ENCODE measurements around the gene CAMSAP1.

Gene CAMSAP1

DNA sequence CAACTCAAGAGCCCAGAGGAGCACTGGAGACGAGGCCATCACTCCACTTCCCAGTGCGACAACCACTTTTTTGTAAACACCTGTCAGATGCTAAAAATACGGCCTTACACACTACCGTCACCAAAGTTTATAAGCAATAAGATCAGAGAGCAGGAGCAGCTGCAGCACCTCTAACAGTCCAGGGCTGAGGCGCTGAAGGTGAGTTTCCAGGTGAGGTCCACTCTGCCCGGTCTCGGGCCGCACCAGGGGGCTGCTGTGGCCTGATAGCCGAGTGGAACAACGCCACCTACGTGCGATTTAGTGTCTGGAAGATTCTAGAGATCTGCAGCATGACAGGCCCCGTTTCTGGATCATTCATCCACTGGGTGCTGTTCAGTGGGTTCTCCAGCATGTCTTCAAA, 25.8 kb upstream of the CAMSAP1 start:
- no peak overlapping the region for H3K4me3 ChIP-seq (ENCODE audit: low read depth, low read length)
- no peak for DNase-seq (ENCODE audit: low read depth)
- in situ Hi-C loops (cut with HindIII; ENCODE audit: low sequenced_read_pairs): no loop called here
- TF ChIP-seq, protein P1, sequence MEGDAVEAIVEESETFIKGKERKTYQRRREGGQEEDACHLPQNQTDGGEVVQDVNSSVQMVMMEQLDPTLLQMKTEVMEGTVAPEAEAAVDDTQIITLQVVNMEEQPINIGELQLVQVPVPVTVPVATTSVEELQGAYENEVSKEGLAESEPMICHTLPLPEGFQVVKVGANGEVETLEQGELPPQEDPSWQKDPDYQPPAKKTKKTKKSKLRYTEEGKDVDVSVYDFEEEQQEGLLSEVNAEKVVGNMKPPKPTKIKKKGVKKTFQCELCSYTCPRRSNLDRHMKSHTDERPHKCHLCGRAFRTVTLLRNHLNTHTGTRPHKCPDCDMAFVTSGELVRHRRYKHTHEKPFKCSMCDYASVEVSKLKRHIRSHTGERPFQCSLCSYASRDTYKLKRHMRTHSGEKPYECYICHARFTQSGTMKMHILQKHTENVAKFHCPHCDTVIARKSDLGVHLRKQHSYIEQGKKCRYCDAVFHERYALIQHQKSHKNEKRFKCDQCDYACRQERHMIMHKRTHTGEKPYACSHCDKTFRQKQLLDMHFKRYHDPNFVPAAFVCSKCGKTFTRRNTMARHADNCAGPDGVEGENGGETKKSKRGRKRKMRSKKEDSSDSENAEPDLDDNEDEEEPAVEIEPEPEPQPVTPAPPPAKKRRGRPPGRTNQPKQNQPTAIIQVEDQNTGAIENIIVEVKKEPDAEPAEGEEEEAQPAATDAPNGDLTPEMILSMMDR (IDR thresholded peaks at IDR 0.05; ENCODE audit: low read depth, low read length, missing control alignments): no peak

DNA sequence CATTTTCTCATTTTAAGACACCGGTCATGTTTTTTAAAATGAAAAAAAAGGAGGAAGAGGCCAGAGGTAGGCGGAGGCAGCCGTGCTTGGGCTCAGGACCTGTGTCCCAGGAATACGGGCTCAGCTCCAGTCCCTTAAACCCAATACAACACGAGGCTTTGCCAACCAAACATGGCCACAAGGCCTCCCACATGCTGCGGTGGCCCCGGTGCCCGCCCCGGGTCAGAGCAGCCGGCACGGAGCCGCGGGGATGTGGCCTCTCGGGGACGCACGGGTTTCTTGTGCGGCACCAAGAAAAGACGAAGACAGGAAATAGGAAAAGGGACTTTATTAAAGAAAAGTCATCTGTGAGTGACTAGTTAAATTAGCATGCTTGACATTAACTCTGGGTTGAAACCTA, 25.3 kb upstream of the CAMSAP1 start:
- no peak for DNase-seq (ENCODE audit: low read depth)
- in situ Hi-C loops (cut with HindIII; ENCODE audit: low sequenced_read_pairs): no loop called here
- TF ChIP-seq, protein P1 (IDR thresholded peaks at IDR 0.05; ENCODE audit: low read depth, low read length, missing control alignments): no peak
- no peak overlapping the region for H3K4me3 ChIP-seq (ENCODE audit: low read depth, low read length)

DNA sequence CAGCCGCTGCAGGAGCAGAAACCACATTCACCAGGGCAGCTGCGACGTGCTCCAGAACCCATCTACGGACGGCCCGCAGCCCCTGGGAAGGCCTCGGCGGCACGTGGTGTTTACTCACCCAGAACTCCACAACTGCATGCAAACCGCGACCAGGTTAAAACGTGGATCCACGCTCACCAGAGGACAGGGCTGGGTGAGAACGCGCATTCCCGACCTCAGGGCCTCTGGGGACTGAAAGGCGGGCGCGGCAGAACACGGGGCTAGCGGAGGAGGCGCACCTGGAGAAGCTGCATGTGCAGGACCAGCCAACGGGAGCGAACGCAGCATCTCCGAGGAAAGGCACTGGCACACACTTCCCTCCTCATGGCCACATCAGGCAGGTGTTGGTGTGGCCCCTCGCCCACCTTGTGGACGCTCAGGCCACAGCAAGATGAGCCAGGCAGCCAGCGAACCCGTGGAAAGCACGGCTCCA, 24.0 kb upstream of the CAMSAP1 start:
- in situ Hi-C loops (cut with HindIII; ENCODE audit: low sequenced_read_pairs): no loop called here
- DNase-seq (ENCODE audit: low read depth): no peak
- TF ChIP-seq, protein P1 (IDR thresholded peaks at IDR 0.05; ENCODE audit: low read depth, low read length, missing control alignments): no peak
- no peak overlapping the region for H3K4me3 ChIP-seq (ENCODE audit: low read depth, low read length)

DNA sequence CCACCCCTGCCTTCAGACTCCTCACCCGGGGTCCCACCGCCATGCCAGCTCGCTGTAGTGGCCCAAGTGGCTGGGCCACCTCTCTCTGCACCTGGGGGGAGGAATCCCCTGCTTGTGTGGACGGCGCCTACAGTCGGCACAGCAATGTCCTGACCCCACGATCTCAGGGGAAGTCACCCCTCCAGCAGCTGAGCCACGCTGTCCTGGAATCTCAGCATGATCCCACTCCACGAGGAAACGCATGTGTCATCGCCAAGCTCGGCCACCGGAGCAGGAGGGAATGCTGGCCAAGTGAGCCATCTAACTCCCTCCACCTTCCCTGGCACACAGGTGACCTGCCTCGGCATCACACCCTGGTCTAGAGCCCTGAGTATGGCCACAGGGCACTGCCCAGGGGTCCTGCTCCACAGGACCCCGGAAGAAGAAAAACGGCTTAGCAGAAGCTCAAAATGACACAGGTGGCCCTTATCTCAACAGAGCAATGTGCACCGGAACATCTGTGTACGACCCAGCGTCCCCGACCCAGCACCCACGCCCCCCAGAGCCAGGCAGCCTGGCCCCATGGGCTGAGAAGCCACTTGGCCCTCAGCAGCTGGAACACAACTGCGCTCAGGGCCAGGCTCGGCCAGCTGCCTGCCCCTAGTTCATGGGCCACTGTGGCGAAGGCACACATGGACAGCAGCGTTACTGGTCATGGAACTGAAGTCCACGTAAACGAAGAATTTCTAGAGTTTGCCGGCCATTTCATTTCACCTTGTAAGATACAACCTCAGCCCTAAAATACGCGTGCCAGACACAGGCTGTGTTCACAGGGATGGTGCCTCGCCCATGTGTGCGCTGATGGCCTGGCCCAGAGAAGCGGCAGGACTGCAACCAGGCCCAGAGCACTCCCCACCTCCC, 23.4 kb upstream of the CAMSAP1 start:
- H3K4me3 ChIP-seq (ENCODE audit: low read depth, low read length): no peak overlapping the region
- no peak for DNase-seq (ENCODE audit: low read depth)
- in situ Hi-C loops (cut with HindIII; ENCODE audit: low sequenced_read_pairs): no loop called here
- TF ChIP-seq, protein P1 (IDR thresholded peaks at IDR 0.05; ENCODE audit: low read depth, low read length, missing control alignments): no peak

DNA sequence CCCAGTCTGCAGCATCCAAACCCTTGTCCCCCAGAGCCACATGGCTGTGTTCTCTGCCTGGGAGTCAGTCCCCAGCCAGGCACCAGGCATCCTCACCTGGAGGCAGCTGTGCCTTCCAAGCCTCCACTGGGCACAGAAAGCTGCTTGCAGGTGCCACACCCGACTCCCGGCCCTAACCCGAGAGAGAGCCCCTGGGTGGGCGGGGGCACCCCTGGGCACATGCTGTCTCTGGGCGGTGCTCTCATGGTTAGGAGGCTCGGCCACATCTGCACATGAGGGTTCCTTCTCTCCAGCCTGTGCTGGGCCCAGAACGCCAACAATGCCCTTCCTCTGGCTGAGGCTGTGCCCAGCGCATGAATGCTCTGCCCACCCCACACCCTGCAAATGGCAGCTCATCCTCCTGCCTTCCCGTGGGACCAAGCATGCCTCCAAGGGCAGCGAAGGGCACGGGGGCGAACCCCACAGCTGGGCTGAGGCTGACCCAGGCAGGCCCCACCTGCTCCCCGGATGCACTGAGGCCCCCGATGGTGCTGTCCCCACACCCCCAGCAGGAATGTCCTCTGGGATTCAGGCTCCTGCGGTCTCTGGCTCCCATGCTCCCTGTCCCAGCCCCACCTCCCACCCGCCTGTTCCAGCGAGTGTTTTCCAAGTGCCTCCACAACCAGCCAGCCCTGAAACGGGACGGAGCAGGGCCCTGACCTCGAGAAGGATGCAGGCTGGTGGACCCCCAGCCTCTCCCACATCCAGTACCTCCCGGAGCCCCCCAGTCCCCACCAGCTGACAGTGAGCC, 22.5 kb upstream of the CAMSAP1 start:
- H3K4me3 ChIP-seq (ENCODE audit: low read depth, low read length): no peak overlapping the region
- in situ Hi-C loops (cut with HindIII; ENCODE audit: low sequenced_read_pairs): no loop called here
- DNase-seq (ENCODE audit: low read depth): no peak
- TF ChIP-seq, protein P1 (IDR thresholded peaks at IDR 0.05; ENCODE audit: low read depth, low read length, missing control alignments): no peak

DNA sequence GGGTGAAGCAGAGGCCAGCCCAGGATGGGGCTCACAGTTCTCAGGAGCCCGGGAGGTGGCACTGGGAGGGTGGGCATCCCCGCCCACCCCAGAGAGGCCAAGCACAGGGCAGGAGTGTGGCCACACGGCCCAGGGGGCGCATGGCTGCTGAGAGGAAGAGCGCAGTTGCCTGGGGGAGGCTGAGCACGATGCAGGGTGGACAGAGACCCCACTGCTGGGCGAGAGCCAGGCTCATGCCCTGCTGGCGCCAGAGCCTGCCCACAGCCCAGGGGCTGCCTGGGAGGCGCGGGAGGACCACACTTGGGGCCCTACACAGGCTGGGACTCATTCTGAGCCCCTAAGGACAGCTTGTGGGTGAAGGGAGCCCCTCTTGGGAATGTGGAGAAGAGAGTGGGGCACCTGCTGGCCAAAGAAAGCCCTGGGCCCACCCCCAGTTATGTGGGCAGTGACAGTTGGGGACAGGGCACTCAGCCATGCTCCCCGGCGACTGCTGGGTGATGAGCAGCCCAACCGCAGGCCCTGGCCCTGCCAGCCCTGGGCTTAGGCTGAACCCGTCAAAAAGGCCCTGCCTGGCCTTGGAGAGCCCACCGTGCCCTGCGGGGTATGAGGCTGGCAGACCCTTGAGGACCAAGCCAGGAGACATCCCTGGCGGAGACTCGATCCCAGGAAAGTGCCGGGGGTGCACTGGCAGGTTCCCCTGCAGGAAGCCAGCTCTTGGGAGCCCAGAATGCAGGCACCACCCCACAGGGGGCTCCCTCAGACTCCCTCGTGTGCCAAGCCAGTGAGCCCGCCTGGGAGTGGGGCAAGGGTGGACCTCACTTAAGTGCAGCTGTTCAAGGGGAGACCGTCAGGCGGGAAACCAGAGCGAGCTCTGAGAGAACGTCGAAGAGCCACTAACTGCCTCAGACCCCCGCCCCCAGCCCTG, 21.6 kb upstream of the CAMSAP1 start:
- no peak for DNase-seq (ENCODE audit: low read depth)
- in situ Hi-C loops (cut with HindIII; ENCODE audit: low sequenced_read_pairs): no loop called here
- no peak overlapping the region for H3K4me3 ChIP-seq (ENCODE audit: low read depth, low read length)
- TF ChIP-seq, protein P1 (IDR thresholded peaks at IDR 0.05; ENCODE audit: low read depth, low read length, missing control alignments): no peak

Measured in astrocyte of the cerebellum (primary cell).